OCI-LY1 (cell line): Measurements from ENCODE around the gene TRAPPC10.

ENCODE experiments used
- EZH2 ChIP-seq: fragments of 200-600 bp; sonication (generic), shearing (Covaris generic); IDR thresholded peaks from 2 replicates; pipeline ENCODE4 v1.8.0; 2017; ENCODE audit warnings: borderline replicate concordance, mixed run types, mild to moderate bottlenecking, antibody characterized with exemption, low read length, moderate library complexity, mixed read lengths
- TF ChIP-seq, protein P1 (sequence below): fragments of 200-600 bp; sonication (generic), shearing (Covaris generic); IDR thresholded peaks from 2 replicates; pipeline ENCODE4 v1.5.1; 2017; ENCODE audit warnings: mild to moderate bottlenecking, antibody characterized with exemption, low read length, moderate library complexity, mixed read lengths

DNA sequence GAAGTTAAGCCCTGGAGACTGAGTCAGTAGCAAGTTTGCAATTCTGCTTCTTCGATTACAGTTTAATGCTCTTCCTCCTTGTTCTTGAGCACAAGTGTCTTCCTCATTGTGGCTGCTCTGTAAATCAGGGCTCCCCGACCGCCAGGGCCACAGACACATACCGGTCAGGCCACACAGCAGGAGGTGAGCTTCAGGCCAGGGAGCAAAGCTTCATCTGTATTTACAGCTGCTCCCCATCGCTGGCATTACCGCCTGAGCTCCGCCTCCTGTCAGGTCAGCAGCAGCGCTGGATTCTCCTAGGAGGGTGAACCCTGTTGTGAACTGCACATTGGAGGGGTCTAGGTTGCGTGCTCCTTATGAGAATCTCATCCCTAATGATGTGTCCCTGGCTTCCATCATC, 1.7 kb upstream of the TRAPPC10 start:
- TF ChIP-seq, protein P1, sequence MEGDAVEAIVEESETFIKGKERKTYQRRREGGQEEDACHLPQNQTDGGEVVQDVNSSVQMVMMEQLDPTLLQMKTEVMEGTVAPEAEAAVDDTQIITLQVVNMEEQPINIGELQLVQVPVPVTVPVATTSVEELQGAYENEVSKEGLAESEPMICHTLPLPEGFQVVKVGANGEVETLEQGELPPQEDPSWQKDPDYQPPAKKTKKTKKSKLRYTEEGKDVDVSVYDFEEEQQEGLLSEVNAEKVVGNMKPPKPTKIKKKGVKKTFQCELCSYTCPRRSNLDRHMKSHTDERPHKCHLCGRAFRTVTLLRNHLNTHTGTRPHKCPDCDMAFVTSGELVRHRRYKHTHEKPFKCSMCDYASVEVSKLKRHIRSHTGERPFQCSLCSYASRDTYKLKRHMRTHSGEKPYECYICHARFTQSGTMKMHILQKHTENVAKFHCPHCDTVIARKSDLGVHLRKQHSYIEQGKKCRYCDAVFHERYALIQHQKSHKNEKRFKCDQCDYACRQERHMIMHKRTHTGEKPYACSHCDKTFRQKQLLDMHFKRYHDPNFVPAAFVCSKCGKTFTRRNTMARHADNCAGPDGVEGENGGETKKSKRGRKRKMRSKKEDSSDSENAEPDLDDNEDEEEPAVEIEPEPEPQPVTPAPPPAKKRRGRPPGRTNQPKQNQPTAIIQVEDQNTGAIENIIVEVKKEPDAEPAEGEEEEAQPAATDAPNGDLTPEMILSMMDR, result no peak
- TF ChIP-seq EZH2, result no peak
